SHP77 treated with DMSO at 0.1 percent for 48 hours (cell line): Measurements from ENCODE around the gene LDAH.

Experiments
- DNase-seq: peaks from one replicate; lab custom pipeline; 2025; lab: John Stamatoyannopoulos, UW

LDAH gene

GRCh38 chr2:20667531-20668401 is 155.1 kb downstream of the LDAH start:
- DNase-seq, result no peak

GRCh38 chr2:20667151-20667530 is 155.8 kb downstream of the LDAH start:
- no peak for DNase-seq

- no peak for DNase-seq
These were observed 156.4 kb downstream of the LDAH start, which contains the start of gene GDF7 for GRCh38 chr2:20666304-20667150. Gene GDF7, plus strand, starts transcription at chr2:20667144. Its CDS starts 96 bp downstream, at chr2:20667240.

- no peak for DNase-seq
These were observed 156.9 kb downstream of the LDAH start for GRCh38 chr2:20666005-20666303.

GRCh38 chr2:20665243-20666004 is 157.5 kb downstream of the LDAH start:
- DNase-seq, result no peak

GRCh38 chr2:20664431-20665242 is 158.3 kb downstream of the LDAH start:
- DNase-seq, result no peak

- no peak for DNase-seq
These were observed 158.9 kb downstream of the LDAH start for GRCh38 chr2:20664071-20664390.

- no peak for DNase-seq
These were observed 159.5 kb downstream of the LDAH start for GRCh38 chr2:20663196-20664070.

- DNase-seq, result no peak
These were observed 160.5 kb downstream of the LDAH start for GRCh38 chr2:20662308-20662937.

GRCh38 chr2:20661421-20662307 is 161.2 kb downstream of the LDAH start:
- peak; percentile 7 for DNase-seq

- no peak for DNase-seq
These were observed 162.1 kb downstream of the LDAH start for GRCh38 chr2:20660506-20661420.

- DNase-seq, result no peak
These were observed 165.2 kb downstream of the LDAH start for GRCh38 chr2:20657522-20658235.

- no peak for DNase-seq
These were observed 166.3 kb downstream of the LDAH start for GRCh38 chr2:20656561-20656960.

- no peak for DNase-seq
These were observed 168.4 kb downstream of the LDAH start for GRCh38 chr2:20654535-20654813.

- no peak for DNase-seq
These were observed 169.0 kb downstream of the LDAH start for GRCh38 chr2:20653695-20654534.

GRCh38 chr2:20652673-20653575 is 170.0 kb downstream of the LDAH start:
- DNase-seq, result no peak
